T1000 (cell line): Measurements from ENCODE around the gene ASCC2.
"Not testable (repeated sequence)": the region's sequence is repeated elsewhere in the genome, so short reads cannot be mapped to it uniquely, and the experiment has no call there.

ENCODE experiments used
- DNase-seq: peaks from one replicate; lab custom pipeline; 2025; ENCODE audit warnings: mixed read lengths; lab: John Stamatoyannopoulos, UW

The ASCC2 gene

GRCh38 chr22:29855611-29856181 is 17.6 kb upstream of the ASCC2 start:
- DNase-seq = no peak

DNA sequence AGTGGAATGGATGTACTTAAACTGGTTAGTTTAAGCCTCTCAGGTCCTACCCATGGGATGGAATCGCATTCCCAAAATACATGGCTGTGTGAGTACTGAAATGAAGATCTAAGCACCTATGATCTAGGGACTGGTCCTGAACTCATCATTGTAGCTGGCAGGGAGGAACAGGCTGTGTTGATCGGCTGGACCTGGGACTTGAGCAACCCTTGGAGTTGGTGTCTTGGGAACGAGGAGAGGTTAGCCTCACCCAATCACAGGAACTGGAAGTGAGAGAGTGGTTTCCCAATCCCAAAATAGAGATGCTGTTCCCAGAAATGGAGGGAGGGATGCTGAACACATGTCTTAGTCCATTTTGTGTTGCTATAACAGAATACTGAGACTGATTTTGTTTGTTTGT is 16.4 kb upstream of the ASCC2 start:
- DNase-seq = no peak

DNA sequence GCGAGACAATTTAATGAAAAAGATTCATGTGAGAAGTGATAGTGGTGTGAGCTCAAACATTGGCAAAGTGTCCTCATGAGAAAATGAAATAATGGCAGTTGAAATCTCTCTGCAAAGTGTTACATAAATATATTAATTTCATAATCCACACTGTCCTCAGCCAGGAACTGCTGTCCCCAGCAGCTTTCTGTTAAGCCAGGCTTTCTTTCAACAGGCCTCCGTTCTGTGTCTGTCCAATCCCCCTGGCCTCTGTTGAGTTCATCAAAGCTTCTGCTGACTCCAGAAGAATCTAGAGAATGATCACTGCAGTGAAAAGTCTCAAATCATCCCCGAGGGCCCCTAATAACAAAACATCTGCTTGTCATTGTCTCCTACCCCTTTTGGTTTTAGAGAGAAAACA is 10.0 kb upstream of the ASCC2 start:
- DNase-seq = no peak

DNA sequence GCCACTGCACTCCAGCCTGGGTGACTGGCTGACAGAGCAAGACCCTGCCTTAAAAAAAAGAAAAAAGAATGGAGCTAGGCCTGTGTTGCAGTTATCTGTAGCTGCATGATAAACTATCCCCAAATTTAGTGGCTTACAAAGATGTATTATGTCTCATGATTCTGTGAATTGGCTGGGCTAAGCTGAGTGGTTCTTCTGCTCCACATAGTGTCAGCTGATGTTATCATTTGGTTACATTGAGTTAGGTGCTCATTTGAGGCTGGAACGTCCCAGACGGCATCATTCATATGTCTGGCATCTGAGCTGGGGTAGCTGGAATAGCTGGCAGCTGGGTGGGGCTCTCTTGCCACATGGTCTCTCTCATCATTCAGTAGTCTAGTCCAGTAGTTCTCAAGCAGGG is 8.2 kb upstream of the ASCC2 start:
- DNase-seq = no peak

DNA sequence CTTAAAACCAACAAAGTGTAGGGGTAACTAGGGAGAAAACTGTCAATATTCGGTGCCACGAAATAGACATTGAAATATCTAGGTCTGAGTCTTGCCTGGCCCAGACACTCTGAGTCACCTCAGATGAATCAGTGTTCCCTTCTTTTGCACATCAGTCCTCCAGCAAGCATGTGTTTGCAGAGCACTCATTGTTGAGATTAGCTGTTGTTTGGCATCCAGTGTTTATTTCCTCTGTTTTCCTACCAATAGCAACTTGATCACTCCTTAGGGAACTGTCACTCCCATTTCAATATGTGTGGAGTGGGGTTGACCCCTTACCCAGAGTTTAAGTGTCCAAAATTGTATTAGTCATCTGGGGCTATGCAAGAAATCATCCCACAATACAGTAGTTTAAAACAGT is 4.7 kb upstream of the ASCC2 start:
- peak; percentile 71 for DNase-seq

GRCh38 chr22:29842172-29842571 is 4.1 kb upstream of the ASCC2 start:
- no peak for DNase-seq

DNA sequence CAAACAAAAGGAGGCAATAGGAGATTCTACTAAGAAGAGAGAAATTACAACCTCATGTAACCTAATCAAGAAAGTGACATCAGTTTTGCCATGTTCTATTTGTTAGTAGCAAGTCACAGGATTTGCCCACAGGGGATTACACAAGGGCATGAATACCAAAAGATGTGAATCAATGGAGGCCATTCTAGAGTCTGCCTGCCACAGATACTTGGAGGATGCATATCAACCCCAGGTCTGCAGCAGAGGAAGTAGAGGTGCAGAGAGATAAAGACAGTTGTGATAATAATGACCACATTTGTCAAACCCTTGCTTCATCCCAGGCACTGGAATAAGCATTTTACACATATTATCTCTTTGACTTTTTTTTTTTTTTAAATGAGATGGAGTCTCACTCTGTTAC is 2.4 kb upstream of the ASCC2 start:
- DNase-seq = no peak

- DNase-seq = no peak
These were observed 965 bp upstream of the ASCC2 start for GRCh38 chr22:29839039-29839438.

- no peak for DNase-seq
These were observed 504 bp upstream of the ASCC2 start for GRCh38 chr22:29838599-29838956.

GRCh38 chr22:29836791-29837370 is 1.2 kb downstream of the ASCC2 start:
- DNase-seq = not testable (repeated sequence)

DNA sequence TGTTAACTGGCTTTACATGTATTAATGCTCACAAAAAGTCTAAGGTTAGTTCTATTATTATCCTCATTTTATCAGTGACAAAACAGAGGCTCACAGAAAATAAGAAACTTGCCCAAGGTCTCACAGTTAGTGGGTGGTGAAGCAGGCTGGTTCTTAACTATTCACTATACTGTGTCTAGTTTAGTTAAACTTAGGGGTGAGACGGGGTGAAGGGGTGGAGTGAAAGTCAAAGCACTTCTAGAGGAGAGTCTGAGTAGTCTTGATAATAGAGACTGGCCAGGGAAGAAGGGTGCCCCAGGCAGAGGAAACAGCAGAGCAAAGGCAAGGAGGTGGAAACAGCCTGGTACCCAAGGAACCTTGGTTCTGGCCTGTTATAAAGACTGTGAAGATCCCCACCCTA is 4.0 kb downstream of the ASCC2 start:
- no peak for DNase-seq

DNA sequence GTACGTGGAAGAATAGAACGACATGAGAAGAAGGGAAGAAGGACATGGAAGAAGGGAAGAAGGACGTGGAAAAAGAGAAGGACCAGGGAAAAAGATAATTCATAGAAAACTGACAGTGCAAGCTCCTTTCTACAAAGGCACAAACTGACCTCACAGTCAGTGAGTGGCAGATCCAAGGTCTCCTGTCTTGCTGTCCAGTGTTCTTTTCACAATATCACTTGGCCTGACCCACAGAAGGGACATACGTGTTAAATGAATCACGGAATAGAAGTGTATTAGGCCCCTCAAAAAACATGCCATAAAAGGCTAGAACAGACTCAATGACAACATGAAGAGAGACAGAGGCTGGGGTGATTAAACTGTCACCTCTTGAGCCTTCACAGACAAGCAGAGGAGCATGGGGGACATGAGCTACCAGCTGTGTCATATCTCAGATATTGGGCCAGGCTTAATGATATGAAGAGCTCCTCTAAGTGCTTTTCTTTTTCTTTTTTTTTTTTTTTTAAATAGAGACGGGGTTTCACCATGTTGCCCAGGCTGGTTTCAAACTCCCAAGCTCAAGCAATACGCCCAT is 4.6 kb downstream of the ASCC2 start:
- DNase-seq = no peak

GRCh38 chr22:29831958-29832357 is 6.1 kb downstream of the ASCC2 start:
- no peak for DNase-seq

DNA sequence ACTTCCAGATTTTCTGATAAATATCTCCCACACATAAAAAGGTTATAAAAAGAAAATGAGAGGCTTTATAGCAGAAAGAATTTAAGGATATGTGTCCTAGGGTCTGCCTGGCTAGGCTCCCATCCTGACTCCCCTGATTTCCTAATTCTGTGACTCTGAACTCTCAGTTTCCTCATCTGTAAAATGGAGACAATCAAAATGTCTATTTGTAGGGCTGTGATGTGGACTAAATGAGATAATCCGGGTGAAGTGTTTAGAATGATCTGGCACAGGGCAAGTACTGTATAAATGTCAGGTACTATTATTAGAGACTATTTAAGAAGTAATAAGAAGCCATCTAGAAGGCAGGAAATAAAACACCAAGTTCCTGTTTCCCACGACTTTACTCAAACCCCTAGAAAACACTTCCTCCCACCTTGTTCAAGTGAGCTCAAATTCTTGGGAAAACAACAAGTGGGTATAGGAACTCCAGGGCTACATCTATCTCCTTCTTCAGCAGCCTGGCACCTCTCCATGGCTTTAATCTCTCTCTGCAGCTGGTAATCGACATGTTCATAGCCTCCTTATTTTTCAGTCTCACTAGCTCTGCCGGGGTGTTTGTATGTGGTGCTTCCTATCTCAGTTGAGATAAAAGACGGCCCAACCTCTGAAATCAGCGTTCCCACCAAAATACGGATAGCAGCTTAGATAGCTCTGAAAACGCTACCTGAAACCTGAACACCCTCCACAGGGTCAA is 6.7 kb downstream of the ASCC2 start:
- DNase-seq = no peak

DNA sequence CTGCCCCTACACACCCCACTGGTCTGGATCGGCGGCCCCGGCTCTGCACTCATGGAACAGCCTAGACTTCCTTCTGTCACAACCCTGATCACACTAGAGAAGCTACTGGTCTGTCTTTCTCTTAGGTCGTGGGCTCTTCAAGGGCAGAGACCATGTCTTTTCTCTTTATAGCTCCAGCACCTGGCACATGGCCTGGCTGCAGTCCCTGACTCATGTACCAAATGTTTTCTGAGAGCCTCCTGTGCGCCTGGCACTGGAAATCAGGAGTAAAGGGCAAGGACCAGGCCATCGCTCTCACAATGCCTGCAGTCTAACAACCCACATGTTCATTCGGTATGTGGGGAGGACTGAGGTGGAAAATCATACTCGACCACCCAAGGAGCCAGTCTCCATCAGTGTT is 7.5 kb downstream of the ASCC2 start:
- no peak for DNase-seq

- DNase-seq = not testable (repeated sequence)
These were observed 10.3 kb downstream of the ASCC2 start for GRCh38 chr22:29827726-29828125.

- no peak for DNase-seq
These were observed 11.0 kb downstream of the ASCC2 start for GRCh38 chr22:29827091-29827490.

GRCh38 chr22:29825578-29825977 is 12.5 kb downstream of the ASCC2 start:
- DNase-seq = no peak

- DNase-seq = no peak
These were observed 13.4 kb downstream of the ASCC2 start for GRCh38 chr22:29824677-29825076.

DNA sequence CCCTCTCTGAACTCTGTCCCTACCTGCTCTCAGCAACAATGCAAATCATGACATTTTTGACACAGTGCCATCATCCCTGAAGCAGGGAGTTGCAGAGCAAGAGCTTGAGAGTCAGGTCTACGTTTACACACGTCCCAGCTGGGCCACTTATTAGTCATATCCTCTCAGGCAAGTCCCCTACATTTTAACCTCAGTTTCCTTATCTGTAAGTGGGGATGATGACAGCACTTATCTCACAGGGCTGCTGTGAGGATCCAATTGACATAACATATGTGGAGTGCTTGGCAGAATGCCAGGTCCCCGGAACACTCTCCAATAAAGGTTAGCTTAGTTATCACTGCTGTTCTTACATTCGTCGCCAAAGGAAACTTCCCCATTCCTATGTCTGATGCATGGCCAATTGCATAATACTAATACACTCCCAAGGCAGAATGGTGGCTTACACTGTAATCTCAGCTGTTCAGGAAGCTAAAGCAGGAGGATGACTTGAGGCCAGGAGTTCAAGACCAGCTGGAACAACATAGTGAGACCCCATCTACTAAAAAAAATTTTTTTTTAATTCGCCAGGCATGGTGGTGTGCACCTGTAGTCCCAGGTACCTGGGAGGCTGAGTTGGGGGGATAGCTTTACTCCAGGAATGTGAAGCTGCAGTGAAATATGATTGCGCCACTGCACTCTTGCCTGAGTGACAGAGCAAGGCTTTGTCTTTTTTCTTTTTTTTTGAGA is 16.6 kb downstream of the ASCC2 start:
- DNase-seq = peak; percentile 57

- DNase-seq = no peak
These were observed 17.1 kb downstream of the ASCC2 start for GRCh38 chr22:29820961-29821290.

GRCh38 chr22:29819501-29819900 is 18.6 kb downstream of the ASCC2 start:
- no peak for DNase-seq

- no peak for DNase-seq
These were observed 20.4 kb downstream of the ASCC2 start for GRCh38 chr22:29817724-29818123.
